ENCODE measurements around the gene CEP72.

- TF ChIP-seq POLR2A (IDR thresholded peaks at IDR 0.05) (no peak), CTCF (IDR thresholded peaks at IDR 0.05) (no peak)
These were observed 42.1 kb downstream of the CEP72 start for GRCh38 chr5:654071-654778.

Measured in heart left ventricle (tissue), 13 donors.